BJ (cell line): ENCODE data around the gene PAGE1. TPM values are rescaled to one million over a fixed set of nuclear protein-coding genes. Genes with fewer than 3 reads are reported as not detected.
"Not testable (repeated sequence)": the region's sequence is repeated elsewhere in the genome, so short reads cannot be mapped to it uniquely, and the experiment has no call there.

Source experiments
- CTCF ChIA-PET: fragments of 350-600 bp; formaldehyde crosslinking; extraction: SDS; loops from one replicate; lab custom pipeline; 2021; ENCODE audit warnings: antibody characterized with exemption, inconsistent platforms; lab: Yijun Ruan, JAX
- POLR2A ChIA-PET: fragments of 300-600 bp; sonication (Branson Sonifier 250); formaldehyde crosslinking; extraction: SDS; loops from one replicate; lab custom pipeline; 2021; ENCODE audit warnings: antibody characterized with exemption; lab: Charles Lee
- DNase-seq: peaks from one replicate; pipeline ENCODE4 v3.0.0-alpha.2; 2011; ENCODE audit warnings: low read depth
- H3K27me3 ChIP-seq: 2 replicates; pipeline ENCODE4 v1.6.0; 2011; ENCODE audit warnings: low read length; ENCODE audit not compliant: control insufficient read depth, insufficient read depth
- H3K36me3 ChIP-seq: 2 replicates; pipeline ENCODE4 v1.5.1; 2011; ENCODE audit warnings: low read length; ENCODE audit not compliant: control insufficient read depth, insufficient read depth
- H3K4me3 ChIP-seq: 2 replicates; pipeline ENCODE4 v1.5.1; 2011; ENCODE audit warnings: low read depth, mild to moderate bottlenecking, control low read depth, low read length
- CTCF ChIP-seq: IDR thresholded peaks from 2 replicates; pipeline ENCODE4 v1.5.1; 2011; ENCODE audit warnings: low read depth, mild to moderate bottlenecking, control low read depth, inconsistent platforms, low read length, moderate library complexity; ENCODE audit not compliant: insufficient read depth
- polyA minus RNA-seq: library from RNA; depleted of rRNA, polyadenylated mRNA; stranded (reverse); fragments of >200 nt; gene quantifications from 2 replicates; pipeline ENCODE4 v1.2.3, GENCODE V29; 2011; rRNA and poly(A)+ RNA removed
- polyA plus RNA-seq: library from polyadenylated mRNA; depleted of rRNA; stranded (reverse); fragments of >200 nt; gene quantifications from 2 replicates; pipeline ENCODE4 v1.2.3, GENCODE V29; 2011; rRNA removed

Gene PAGE1
- polyA plus RNA-seq (not detected in 2 replicates), polyA minus RNA-seq (not detected in 2 replicates)

GRCh38 chrX:49695276-49696180 lies at the start of gene PAGE1:
Gene PAGE1 (minus strand): TSS chrX:49695984. CDS start chrX:49694770, 1,214 bp downstream.
- no peaks in the 10 kb centered on the region for H3K27me3 ChIP-seq
- H3K4me3 ChIP-seq = no peak within 1 kb of the TSS
- TF ChIP-seq CTCF = no peak
- ChIA-PET CTCF (no interaction called here), POLR2A (no interaction called here)
- no peak for DNase-seq
- H3K36me3 ChIP-seq = no peaks in the 10 kb centered on the region

- H3K4me3 ChIP-seq, DNase-seq, H3K36me3 ChIP-seq, POLR2A ChIA-PET, CTCF ChIA-PET, H3K27me3 ChIP-seq: not testable (repeated sequence)
These were observed 45.7 kb upstream of the PAGE1 start for GRCh38 chrX:49741501-49741900.

- no peaks in the 10 kb centered on the region for H3K36me3 ChIP-seq
- DNase-seq = no peak
- H3K4me3 ChIP-seq = no peak overlapping the region
- no peaks in the 10 kb centered on the region for H3K27me3 ChIP-seq
- ChIA-PET CTCF (no interaction called here), POLR2A (no interaction called here)
- TF ChIP-seq CTCF = no peak
These were observed 32.1 kb upstream of the PAGE1 start for GRCh38 chrX:49727847-49728246.

- ChIA-PET POLR2A (no interaction called here), CTCF (interaction anchor here (0.6 kb wide), 1 partner anchor 117 kb away, joined by 3 read pairs; no protein-coding TSS in a partner anchor)
- no peak for TF ChIP-seq CTCF
- DNase-seq = no peak
- no peaks in the 10 kb centered on the region for H3K27me3 ChIP-seq
- no peak overlapping the region for H3K4me3 ChIP-seq
- H3K36me3 ChIP-seq = no peaks in the 10 kb centered on the region
These were observed 31.2 kb upstream of the PAGE1 start for GRCh38 chrX:49726966-49727365.

GRCh38 chrX:49725923-49726904 lies 30.4 kb upstream of the PAGE1 start:
- no peak for DNase-seq
- no peak for TF ChIP-seq CTCF
- Histone ChIP-seq H3K4me3 (no peak overlapping the region), H3K27me3 (no peaks in the 10 kb centered on the region), H3K36me3 (no peaks in the 10 kb centered on the region)
- ChIA-PET CTCF (interaction anchor here (0.6 kb wide), 1 partner anchor 118 kb away, joined by 3 read pairs; no protein-coding TSS in a partner anchor), POLR2A (no interaction called here)
